K562 (cell line): ENCODE measurements around the gene CHAD. TPM values are rescaled to one million over a fixed set of nuclear protein-coding genes. Genes with fewer than 3 reads are reported as not detected.

Source experiments
- DMBX1 ChIP-seq: fragments of 250-450 bp; sonication (Bioruptor Pico); IDR thresholded peaks from 2 replicates; pipeline ENCODE4 v1.8.0; 2022; ENCODE audit warnings: inconsistent platforms, mild to moderate bottlenecking, moderate library complexity, borderline replicate concordance
- FOXA1 ChIP-seq: fragments of 450-650 bp; IDR thresholded peaks from 2 replicates; pipeline ENCODE4 v1.6.1; 2016; ENCODE audit warnings: mild to moderate bottlenecking, borderline replicate concordance
- FOXJ3 ChIP-seq: sonication (generic); formaldehyde crosslinking; IDR thresholded peaks from 2 replicates; pipeline ENCODE4 v1.4.0; 2020; ENCODE audit warnings: mild to moderate bottlenecking, missing genetic modification reagents
- GATAD2B ChIP-seq: fragments of 450-650 bp; IDR thresholded peaks from 2 replicates; pipeline ENCODE4 v1.6.1; 2017; ENCODE audit warnings: mild to moderate bottlenecking, borderline replicate concordance
- KLF6 ChIP-seq: fragments of 250-450 bp; sonication (Bioruptor Pico); IDR thresholded peaks from 2 replicates; pipeline ENCODE4 v1.4.0; 2020; ENCODE audit warnings: mild to moderate bottlenecking, moderate library complexity, borderline replicate concordance
- LCOR ChIP-seq: sonication (generic); formaldehyde crosslinking; IDR thresholded peaks from 2 replicates; pipeline ENCODE4 v1.8.0; 2022; ENCODE audit warnings: mild to moderate bottlenecking, missing genetic modification reagents
- MXI1 ChIP-seq: IDR thresholded peaks from 2 replicates; pipeline ENCODE4 v1.6.1; 2011; ENCODE audit warnings: low read depth, mild to moderate bottlenecking, improper control_type of control experiment, low read length
- NR3C1 ChIP-seq: sonication (generic); formaldehyde crosslinking; IDR thresholded peaks from 2 replicates; pipeline ENCODE4 v1.8.1; 2022; ENCODE audit warnings: missing genetic modification reagents
- ZNF324 ChIP-seq: fragments of 250-450 bp; sonication (Bioruptor Pico); IDR thresholded peaks from 2 replicates; pipeline ENCODE4 v1.4.0; 2020; ENCODE audit warnings: mild to moderate bottlenecking
- ZNF384 ChIP-seq: IDR thresholded peaks from 2 replicates; pipeline ENCODE4 v1.6.1; 2012; ENCODE audit warnings: low read depth, low read length, improper control_type of control experiment
- ZNF57 ChIP-seq: fragments of 450-650 bp; formaldehyde crosslinking; IDR thresholded peaks from 2 replicates; pipeline ENCODE4 v1.4.0; 2020; ENCODE audit warnings: mild to moderate bottlenecking, moderate library complexity
- ZSCAN29 ChIP-seq: fragments of 450-650 bp; IDR thresholded peaks from 2 replicates; pipeline ENCODE4 v1.6.1; 2017
- polyA plus RNA-seq, 8 experiments: library from polyadenylated mRNA; depleted of rRNA in 4 of 8; stranded (reverse) in 5 of 8; unstranded in 3 of 8; fragments of >200 nt; fragmentation: Nextera tagmentation in 2 of 8; fragmentation: Illumina TruSeq in 1 of 8; extraction: Ambion mirVana in 2 of 8; extraction: Trizol in 1 of 8; gene quantifications; 2 replicates each; pipeline versions ENCODE4 v1.2.1 to v1.2.3, GENCODE V29; 2011 to 2014; ENCODE audit warnings: inconsistent platforms in 1 of 8, missing spikeins in 1 of 8
- total RNA-seq, 7 experiments: library from RNA; depleted of rRNA in 6 of 7; stranded (reverse); fragments of >200 nt in 6 of 7; fragmentation: Illumina TruSeq in 2 of 7; extraction: Trizol in 2 of 7; gene quantifications; 2 replicates each; pipeline versions ENCODE4 v1.2.1 to v1.2.3, GENCODE V29; 2011 to 2021; ENCODE audit warnings: low replicate concordance in 1 of 7
- TF ChIP-seq, protein P1 (sequence below), 2 experiments: IDR thresholded peaks; 2 replicates each; pipeline ENCODE4 v1.6.1; 2012; ENCODE audit warnings: improper control_type of control experiment in 2 of 2, low read depth in 2 of 2, low read length in 2 of 2, borderline replicate concordance in 1 of 2
- TF ChIP-seq, protein P2 (sequence below): sonication (generic); formaldehyde crosslinking; IDR thresholded peaks from 2 replicates; pipeline ENCODE4 v1.8.0; 2022; ENCODE audit warnings: mild to moderate bottlenecking, missing genetic modification reagents
- TF ChIP-seq, protein P3 (sequence below): fragments of 450-650 bp; IDR thresholded peaks from 2 replicates; pipeline ENCODE4 v1.6.1; 2018; ENCODE audit warnings: mild to moderate bottlenecking, low read depth; ENCODE audit not compliant: partially characterized antibody
- TF ChIP-seq, protein P4 (sequence below): sonication (generic); formaldehyde crosslinking; IDR thresholded peaks from 2 replicates; pipeline ENCODE4 v1.8.0; 2023; ENCODE audit warnings: mild to moderate bottlenecking, missing genetic modification reagents
- TF ChIP-seq, protein P5 (sequence below), 2 experiments: fragments of 450-650 bp in 1 of 2; sonication (generic) in 1 of 2; formaldehyde crosslinking in 1 of 2; IDR thresholded peaks in 1 of 2; conservative IDR thresholded peaks in 1 of 2; 2 replicates each; pipeline versions ENCODE4 v1.6.1 to v1.8.1; 2016 to 2023; ENCODE audit warnings: mild to moderate bottlenecking in 2 of 2, moderate library complexity in 2 of 2, inconsistent platforms in 1 of 2, missing genetic modification reagents in 1 of 2

The CHAD gene
- total and polyA plus RNA-seq, 9 of the 15 experiments (the other 6 are each of a cell fraction or from before 2014, with no cell fraction given), result not detected

DNA sequence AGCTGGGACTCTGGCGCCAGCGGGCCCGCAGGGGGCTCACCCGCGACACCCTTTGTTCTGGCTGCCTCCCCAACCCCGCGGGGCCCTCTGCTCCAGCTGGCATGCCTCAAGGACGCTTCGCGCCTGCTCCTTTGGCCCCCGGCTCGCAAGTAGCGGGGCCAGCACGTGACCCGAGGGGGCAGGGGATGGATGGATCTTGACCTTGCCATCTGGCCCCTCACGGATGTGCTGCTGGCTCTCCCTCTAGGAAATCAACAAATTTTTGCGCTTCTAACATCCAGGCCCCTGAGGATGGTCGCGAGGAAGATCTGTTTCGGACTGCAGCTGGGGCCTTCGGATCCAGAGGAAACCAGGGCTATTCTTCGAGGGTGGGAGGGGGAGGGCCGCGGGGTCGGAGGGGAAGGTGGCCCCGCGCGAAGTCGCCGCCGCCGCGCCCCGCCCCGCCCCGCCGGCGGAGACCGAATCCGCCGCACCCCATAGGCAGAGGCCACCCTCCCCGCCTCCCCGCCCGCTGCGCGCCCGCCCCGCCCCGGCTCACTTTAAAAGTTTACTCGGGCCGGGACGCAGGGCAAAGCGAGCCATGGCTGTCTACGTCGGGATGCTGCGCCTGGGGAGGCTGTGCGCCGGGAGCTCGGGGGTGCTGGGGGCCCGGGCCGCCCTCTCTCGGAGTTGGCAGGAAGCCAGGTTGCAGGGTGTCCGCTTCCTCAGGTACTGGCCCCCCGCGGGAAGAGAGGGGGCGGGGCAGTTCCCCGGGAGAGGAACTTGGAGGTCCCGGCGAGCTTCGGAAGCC is 42.8 kb downstream of the CHAD start, which contains the start of gene ACSF2 (continued):
- TF ChIP-seq, protein P1, sequence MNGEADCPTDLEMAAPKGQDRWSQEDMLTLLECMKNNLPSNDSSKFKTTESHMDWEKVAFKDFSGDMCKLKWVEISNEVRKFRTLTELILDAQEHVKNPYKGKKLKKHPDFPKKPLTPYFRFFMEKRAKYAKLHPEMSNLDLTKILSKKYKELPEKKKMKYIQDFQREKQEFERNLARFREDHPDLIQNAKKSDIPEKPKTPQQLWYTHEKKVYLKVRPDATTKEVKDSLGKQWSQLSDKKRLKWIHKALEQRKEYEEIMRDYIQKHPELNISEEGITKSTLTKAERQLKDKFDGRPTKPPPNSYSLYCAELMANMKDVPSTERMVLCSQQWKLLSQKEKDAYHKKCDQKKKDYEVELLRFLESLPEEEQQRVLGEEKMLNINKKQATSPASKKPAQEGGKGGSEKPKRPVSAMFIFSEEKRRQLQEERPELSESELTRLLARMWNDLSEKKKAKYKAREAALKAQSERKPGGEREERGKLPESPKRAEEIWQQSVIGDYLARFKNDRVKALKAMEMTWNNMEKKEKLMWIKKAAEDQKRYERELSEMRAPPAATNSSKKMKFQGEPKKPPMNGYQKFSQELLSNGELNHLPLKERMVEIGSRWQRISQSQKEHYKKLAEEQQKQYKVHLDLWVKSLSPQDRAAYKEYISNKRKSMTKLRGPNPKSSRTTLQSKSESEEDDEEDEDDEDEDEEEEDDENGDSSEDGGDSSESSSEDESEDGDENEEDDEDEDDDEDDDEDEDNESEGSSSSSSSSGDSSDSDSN (IDR thresholded peaks at IDR 0.05; ENCODE audit: borderline replicate concordance in 1 of 2, low read depth in 2 of 2, low read length in 2 of 2), result no peak
- TF ChIP-seq ZNF324 (CRISPR knock-in tag), result no peak
- TF ChIP-seq, protein P2, sequence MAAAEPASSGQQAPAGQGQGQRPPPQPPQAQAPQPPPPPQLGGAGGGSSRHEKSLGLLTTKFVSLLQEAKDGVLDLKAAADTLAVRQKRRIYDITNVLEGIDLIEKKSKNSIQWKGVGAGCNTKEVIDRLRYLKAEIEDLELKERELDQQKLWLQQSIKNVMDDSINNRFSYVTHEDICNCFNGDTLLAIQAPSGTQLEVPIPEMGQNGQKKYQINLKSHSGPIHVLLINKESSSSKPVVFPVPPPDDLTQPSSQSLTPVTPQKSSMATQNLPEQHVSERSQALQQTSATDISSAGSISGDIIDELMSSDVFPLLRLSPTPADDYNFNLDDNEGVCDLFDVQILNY (CRISPR knock-in tag), result no peak
- no peak for TF ChIP-seq NR3C1
- TF ChIP-seq, protein P3, sequence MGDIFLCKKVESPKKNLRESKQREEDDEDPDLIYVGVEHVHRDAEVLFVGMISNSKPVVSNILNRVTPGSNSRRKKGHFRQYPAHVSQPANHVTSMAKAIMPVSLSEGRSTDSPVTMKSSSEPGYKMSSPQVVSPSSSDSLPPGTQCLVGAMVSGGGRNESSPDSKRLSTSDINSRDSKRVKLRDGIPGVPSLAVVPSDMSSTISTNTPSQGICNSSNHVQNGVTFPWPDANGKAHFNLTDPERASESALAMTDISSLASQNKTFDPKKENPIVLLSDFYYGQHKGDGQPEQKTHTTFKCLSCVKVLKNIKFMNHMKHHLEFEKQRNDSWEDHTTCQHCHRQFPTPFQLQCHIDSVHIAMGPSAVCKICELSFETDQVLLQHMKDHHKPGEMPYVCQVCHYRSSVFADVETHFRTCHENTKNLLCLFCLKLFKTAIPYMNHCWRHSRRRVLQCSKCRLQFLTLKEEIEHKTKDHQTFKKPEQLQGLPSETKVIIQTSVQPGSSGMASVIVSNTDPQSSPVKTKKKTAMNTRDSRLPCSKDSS, result no peak
- TF ChIP-seq KLF6 (CRISPR knock-in tag), result peak; percentile 6; the same call in 1 of the 2 replicates
- TF ChIP-seq ZSCAN29, result no peak
- no peak for TF ChIP-seq FOXA1
- 0 out of 2 replicates have a peak, but pooled peaks have one; percentile 22 for TF ChIP-seq DMBX1 (CRISPR knock-in tag)
- TF ChIP-seq, protein P4, sequence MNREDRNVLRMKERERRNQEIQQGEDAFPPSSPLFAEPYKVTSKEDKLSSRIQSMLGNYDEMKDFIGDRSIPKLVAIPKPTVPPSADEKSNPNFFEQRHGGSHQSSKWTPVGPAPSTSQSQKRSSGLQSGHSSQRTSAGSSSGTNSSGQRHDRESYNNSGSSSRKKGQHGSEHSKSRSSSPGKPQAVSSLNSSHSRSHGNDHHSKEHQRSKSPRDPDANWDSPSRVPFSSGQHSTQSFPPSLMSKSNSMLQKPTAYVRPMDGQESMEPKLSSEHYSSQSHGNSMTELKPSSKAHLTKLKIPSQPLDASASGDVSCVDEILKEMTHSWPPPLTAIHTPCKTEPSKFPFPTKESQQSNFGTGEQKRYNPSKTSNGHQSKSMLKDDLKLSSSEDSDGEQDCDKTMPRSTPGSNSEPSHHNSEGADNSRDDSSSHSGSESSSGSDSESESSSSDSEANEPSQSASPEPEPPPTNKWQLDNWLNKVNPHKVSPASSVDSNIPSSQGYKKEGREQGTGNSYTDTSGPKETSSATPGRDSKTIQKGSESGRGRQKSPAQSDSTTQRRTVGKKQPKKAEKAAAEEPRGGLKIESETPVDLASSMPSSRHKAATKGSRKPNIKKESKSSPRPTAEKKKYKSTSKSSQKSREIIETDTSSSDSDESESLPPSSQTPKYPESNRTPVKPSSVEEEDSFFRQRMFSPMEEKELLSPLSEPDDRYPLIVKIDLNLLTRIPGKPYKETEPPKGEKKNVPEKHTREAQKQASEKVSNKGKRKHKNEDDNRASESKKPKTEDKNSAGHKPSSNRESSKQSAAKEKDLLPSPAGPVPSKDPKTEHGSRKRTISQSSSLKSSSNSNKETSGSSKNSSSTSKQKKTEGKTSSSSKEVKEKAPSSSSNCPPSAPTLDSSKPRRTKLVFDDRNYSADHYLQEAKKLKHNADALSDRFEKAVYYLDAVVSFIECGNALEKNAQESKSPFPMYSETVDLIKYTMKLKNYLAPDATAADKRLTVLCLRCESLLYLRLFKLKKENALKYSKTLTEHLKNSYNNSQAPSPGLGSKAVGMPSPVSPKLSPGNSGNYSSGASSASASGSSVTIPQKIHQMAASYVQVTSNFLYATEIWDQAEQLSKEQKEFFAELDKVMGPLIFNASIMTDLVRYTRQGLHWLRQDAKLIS (CRISPR knock-in tag), result no peak
- no peak for TF ChIP-seq GATAD2B
- no peak for TF ChIP-seq ZNF57 (CRISPR knock-in tag)
- TF ChIP-seq MXI1, result no peak
- no peak for TF ChIP-seq FOXJ3 (CRISPR knock-in tag)
- no peak for TF ChIP-seq LCOR
- no peak for TF ChIP-seq ZNF384
- TF ChIP-seq, protein P5, sequence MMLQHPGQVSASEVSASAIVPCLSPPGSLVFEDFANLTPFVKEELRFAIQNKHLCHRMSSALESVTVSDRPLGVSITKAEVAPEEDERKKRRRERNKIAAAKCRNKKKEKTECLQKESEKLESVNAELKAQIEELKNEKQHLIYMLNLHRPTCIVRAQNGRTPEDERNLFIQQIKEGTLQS (IDR thresholded peaks at IDR 0.05), result no peak
- TF ChIP-seq, protein P5 (CRISPR knock-in tag; conservative IDR thresholded peaks at IDR 0.05), result no peak
